ENCODE results near the gene MYO7A.

The MYO7A gene

DNA sequence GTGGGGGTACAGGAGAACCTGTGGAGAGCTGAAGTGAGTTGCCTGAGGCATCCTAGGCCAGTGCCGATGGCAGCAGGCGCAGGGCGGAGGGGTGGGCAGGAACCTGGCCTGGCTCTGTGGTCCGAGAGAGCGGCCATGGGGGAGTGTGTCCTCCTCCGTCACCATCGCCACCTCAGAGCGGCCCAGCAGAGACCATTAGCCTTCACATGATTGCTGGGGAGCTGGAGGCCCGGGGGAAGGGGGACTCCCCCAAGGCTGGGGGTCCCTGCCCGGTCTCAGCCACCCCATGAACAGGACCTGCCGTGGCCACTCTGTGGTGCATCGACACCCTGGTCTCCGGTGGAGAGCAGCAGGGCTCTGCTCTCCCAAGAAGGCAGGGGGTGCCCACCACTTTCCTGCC, 21.3 kb upstream of the MYO7A start:
- in situ Hi-C loops (cut with HindIII; ENCODE audit: low sequenced_read_pairs) = no loop called here
- TF ChIP-seq, protein P1, sequence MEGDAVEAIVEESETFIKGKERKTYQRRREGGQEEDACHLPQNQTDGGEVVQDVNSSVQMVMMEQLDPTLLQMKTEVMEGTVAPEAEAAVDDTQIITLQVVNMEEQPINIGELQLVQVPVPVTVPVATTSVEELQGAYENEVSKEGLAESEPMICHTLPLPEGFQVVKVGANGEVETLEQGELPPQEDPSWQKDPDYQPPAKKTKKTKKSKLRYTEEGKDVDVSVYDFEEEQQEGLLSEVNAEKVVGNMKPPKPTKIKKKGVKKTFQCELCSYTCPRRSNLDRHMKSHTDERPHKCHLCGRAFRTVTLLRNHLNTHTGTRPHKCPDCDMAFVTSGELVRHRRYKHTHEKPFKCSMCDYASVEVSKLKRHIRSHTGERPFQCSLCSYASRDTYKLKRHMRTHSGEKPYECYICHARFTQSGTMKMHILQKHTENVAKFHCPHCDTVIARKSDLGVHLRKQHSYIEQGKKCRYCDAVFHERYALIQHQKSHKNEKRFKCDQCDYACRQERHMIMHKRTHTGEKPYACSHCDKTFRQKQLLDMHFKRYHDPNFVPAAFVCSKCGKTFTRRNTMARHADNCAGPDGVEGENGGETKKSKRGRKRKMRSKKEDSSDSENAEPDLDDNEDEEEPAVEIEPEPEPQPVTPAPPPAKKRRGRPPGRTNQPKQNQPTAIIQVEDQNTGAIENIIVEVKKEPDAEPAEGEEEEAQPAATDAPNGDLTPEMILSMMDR (IDR thresholded peaks at IDR 0.05; ENCODE audit: low read depth, low read length, missing control alignments) = no peak
- H3K4me3 ChIP-seq (ENCODE audit: low read depth, low read length) = no peak overlapping the region
- no peak for DNase-seq (ENCODE audit: low read depth)

DNA sequence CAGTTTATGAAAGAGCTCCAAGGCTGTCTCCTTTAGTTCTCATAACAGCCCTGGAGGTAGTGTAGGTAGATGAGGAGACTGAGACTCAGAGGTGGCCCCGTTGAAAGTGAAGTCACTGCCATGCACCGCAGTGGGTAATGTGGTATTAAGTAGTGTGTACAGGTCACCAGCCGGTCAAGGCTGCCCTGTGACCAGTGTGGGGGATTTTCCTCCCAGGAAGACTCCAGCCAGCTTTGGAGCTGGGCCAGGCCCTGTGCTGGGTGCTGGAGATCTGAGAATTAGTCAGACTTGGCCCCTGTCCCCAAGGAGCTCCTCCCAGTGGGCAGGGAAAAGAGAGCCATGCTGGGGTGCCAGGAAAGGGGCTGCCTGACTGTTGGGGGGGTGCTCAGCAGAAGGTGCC, 20.1 kb upstream of the MYO7A start:
- in situ Hi-C loops (cut with HindIII; ENCODE audit: low sequenced_read_pairs) = no loop called here

DNA sequence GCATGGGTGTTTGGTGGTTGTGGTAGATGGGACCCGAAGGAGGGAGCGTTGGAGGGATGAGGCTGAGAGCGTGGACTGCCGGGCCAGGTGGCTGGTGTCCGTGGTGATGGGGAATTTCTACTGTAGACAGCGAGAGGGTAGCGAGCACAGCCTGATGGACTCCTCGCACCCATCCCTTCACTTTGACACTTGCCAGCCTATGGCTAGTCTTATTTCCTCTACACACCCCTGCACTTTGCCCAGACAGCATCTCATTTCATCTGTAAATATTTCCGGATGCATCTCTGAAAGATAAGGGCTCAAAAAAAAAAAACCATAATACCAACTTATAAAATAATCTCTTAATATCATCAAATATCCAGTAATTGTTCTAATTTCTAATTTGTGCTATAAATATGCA, 19.6 kb upstream of the MYO7A start:
- in situ Hi-C loops (cut with HindIII; ENCODE audit: low sequenced_read_pairs) = no loop called here
- no peak overlapping the region for H3K4me3 ChIP-seq (ENCODE audit: low read depth, low read length)
- DNase-seq (ENCODE audit: low read depth) = no peak
- TF ChIP-seq, protein P1 (IDR thresholded peaks at IDR 0.05; ENCODE audit: low read depth, low read length, missing control alignments) = no peak

More for the DNA sequence above, 20.1 kb upstream of the MYO7A start:
- H3K4me3 ChIP-seq (ENCODE audit: low read depth, low read length) = no peak overlapping the region
- DNase-seq (ENCODE audit: low read depth) = peak; percentile 68
- TF ChIP-seq, protein P1 (IDR thresholded peaks at IDR 0.05; ENCODE audit: low read depth, low read length, missing control alignments) = no peak

- in situ Hi-C loops (cut with HindIII; ENCODE audit: low sequenced_read_pairs) = no loop called here
- H3K4me3 ChIP-seq (ENCODE audit: low read depth, low read length) = no peak overlapping the region
- no peak for DNase-seq (ENCODE audit: low read depth)
- TF ChIP-seq, protein P1 (IDR thresholded peaks at IDR 0.05; ENCODE audit: low read depth, low read length, missing control alignments) = no peak
These were observed 18.6 kb upstream of the MYO7A start for GRCh38 chr11:77109236-77110019.

DNA sequence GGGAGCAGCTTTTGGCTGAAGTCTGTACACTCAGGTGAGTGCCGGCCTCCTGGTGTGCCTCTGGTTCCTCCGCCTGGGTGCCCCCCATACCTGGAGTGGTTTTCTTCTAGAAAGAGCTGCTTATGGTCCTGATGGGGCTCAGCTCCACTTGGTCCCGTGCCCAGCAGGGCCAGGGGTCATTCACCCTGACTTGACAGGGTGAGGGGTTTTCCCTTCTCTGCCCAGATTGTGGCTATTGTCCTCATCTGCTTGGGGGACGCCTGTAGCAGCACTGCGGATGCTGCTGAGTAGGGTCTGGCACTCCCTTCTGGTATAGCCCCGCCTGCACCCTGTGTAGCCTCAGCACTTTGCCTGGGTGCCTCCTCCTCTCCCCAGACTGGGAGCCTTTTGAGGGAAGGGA, 17.2 kb upstream of the MYO7A start:
- no peak overlapping the region for H3K4me3 ChIP-seq (ENCODE audit: low read depth, low read length)
- TF ChIP-seq, protein P1 (IDR thresholded peaks at IDR 0.05; ENCODE audit: low read depth, low read length, missing control alignments) = no peak
- in situ Hi-C loops (cut with HindIII; ENCODE audit: low sequenced_read_pairs) = no loop called here
- no peak for DNase-seq (ENCODE audit: low read depth)

- TF ChIP-seq, protein P1 (IDR thresholded peaks at IDR 0.05; ENCODE audit: low read depth, low read length, missing control alignments) = no peak
These were observed 16.8 kb upstream of the MYO7A start for GRCh38 chr11:77111277-77111676.

More at GRCh38 chr11:77111277-77111676, 16.8 kb upstream of the MYO7A start:
- no peak for DNase-seq (ENCODE audit: low read depth)
- in situ Hi-C loops (cut with HindIII; ENCODE audit: low sequenced_read_pairs) = no loop called here
- no peak overlapping the region for H3K4me3 ChIP-seq (ENCODE audit: low read depth, low read length)

Measured in astrocyte of the cerebellum (primary cell).